Measurements from ENCODE around the gene ING3. TPM values are rescaled to one million over a fixed set of nuclear protein-coding genes. Genes with fewer than 3 reads are reported as not detected.
A peak's percentile ranks its signal among the peaks of the same experiment; 100 is the strongest.

The ING3 gene, protein sequence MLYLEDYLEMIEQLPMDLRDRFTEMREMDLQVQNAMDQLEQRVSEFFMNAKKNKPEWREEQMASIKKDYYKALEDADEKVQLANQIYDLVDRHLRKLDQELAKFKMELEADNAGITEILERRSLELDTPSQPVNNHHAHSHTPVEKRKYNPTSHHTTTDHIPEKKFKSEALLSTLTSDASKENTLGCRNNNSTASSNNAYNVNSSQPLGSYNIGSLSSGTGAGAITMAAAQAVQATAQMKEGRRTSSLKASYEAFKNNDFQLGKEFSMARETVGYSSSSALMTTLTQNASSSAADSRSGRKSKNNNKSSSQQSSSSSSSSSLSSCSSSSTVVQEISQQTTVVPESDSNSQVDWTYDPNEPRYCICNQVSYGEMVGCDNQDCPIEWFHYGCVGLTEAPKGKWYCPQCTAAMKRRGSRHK
- 10 to 100 TPM in 5 of 8 experiments, 1 to 10 TPM in 3; 9.2 to 30.6 (median 15.8) TPM for total RNA-seq

DNA sequence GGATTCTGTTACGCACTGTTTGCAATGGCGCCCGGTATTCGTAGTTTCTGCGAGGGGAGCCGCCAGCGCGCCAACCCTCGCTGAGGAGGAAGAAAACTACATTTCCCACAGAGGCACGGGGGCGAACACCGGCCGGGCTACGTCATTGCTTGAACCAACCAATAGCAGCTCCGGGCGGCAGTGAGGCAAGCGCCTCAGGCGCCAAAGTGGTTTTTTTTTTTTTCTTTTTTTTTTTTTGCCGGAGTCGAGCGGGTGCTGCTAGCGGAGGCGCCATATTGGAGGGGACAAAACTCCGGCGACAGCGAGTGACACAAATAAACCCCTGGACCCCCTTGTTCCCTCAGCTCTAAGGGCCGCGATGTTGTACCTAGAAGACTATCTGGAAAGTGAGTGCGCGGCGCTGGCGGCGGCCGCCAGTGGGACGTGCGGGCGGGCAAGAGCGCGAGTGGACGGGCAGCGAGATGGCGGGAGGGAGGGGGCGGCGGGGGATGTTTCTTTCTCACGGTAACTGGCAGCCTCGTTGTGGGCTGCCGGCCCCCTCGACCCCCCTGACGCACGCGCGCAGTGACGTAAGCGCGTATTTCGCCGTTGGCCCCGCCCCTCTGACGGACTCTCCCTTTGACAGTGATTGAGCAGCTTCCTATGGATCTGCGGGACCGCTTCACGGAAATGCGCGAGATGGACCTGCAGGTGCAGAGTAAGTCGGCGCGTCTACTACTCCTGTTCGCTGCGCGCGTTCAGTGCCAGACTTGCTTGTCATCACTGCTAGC, at the start of gene ING3:
Gene ING3, plus strand, starts transcription at position 239 of the 770 bp plus-strand sequence. Its CDS starts 120 bp downstream, at position 359.
- Histone ChIP-seq H3K4me1 (replicated peaks in 1 of 2) (peaks cover 5 to 6% of the 10 kb centered on the region in 2 donors), H3K4me3 (peak within 1 kb of the TSS; percentile 58 to 78 (median 71)), H3K27ac (peak within 1 kb of the TSS; percentile 99)
- peak; percentile 93 to 97 (median 95) for ATAC-seq (replicated peaks in 6 of 8)
- in situ Hi-C loops (cut with MboI; ENCODE audit: low pct_unique_long_range_greater_than_20kb in 2 of 9, low sequenced_read_pairs in 9 of 9, unreplicated experiment in 9 of 9): no loop called here
- 0 to 3% (median 0%) methylated on average over 2 to 22 of the region's 71 CpGs for WGBS, 10 experiments

DNA sequence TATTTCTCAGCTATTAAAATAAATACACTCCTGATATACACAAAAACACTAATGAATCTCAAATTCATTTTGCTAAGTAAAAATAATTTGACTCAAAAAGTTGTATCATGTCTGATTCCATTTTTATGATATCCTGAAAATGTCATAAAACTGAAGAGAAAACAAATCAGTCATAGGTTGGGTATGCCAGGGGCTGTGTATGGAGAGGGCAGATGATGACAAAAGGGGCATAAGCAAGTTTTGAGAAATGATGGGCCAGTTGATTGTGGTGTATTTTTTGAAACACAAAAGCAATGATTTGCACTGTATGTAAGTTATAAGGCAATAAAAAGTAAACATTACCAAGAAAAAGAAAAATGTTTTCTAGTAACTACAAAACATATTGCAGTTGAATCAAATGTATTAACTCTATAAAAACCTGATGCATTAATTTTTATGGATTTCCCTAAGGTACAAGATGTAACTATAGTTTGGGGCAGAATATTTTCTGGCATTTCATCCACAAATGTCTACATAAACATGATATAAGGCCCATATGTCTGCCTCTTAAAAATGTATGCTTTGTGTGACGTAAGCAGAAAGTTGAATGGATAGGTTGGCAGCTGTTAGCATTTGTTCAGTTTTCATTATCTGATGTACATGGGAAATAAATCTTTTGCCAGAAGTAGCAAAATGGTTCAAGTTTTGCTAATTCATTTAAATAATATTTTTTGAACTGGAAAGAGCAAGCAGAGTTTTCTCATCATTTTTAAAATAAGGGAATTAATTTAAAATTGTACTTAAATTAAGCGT, 35.1 kb upstream of the ING3 start:
- no peak for ATAC-seq (replicated peaks in 6 of 8)
- 23 to 100% (median 90%) methylated on average over 1 to 2 of the region's 2 CpGs for WGBS, 10 experiments
- Histone ChIP-seq H3K4me3 (no peak overlapping the region), H3K27ac (no peak overlapping the region), H3K4me1 (replicated peaks in 1 of 2) (no peaks in the 10 kb centered on the region)
- in situ Hi-C loops (cut with MboI; ENCODE audit: low pct_unique_long_range_greater_than_20kb in 2 of 9, low sequenced_read_pairs in 9 of 9, unreplicated experiment in 9 of 9): no loop called here

DNA sequence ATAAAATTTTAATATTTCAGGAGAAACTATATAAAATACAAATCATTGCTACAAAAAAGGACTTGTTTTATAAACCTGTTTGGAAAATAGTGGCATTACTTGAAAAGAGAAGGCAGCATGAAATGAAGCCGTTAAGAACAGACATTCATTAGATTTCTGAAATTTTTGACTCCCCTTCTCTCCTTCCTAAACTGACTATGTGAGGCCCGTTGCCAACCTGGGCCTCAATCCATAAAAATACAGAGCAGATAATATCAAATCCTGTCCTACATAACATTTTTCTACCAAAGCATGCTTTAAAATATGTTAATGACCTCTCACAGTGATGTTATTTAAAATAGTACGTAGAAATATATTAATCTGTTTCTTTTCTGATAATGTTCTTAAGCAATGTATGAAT, 34.5 kb upstream of the ING3 start:
- H3K4me1 ChIP-seq (replicated peaks in 1 of 2): no peaks in the 10 kb centered on the region
- WGBS, 10 experiments: 29 to 97% (median 63%) methylated on average over 2 to 3 of the region's 3 CpGs; no CpG with 5 or more reads in 2 of the 10 experiments
- in situ Hi-C loops (cut with MboI; ENCODE audit: low pct_unique_long_range_greater_than_20kb in 2 of 9, low sequenced_read_pairs in 9 of 9, unreplicated experiment in 9 of 9): no loop called here
- ATAC-seq (replicated peaks in 6 of 8): no peak
- no peak overlapping the region for H3K27ac ChIP-seq
- H3K4me3 ChIP-seq: no peak overlapping the region

DNA sequence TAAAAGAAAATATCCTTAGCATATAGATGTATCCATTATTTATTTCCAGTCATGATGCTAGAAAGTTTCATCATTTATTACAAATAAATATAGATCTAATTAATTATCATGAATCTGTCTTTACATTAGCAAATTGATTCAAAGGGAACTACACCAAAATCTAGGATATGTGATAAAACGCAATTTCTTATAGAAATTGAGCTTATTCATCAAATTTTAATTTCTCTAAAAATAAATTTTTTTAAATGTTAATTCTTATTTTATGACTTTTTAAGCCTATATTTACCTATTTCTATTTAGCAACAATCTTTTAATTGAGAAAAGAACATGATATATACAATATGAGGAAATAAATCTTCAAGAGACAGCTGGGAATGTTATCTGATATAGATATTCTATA, 34.0 kb upstream of the ING3 start:
- no peak for ATAC-seq (replicated peaks in 6 of 8)
- in situ Hi-C loops (cut with MboI; ENCODE audit: low pct_unique_long_range_greater_than_20kb in 2 of 9, low sequenced_read_pairs in 9 of 9, unreplicated experiment in 9 of 9): no loop called here
- WGBS, 10 experiments: 6 to 100% (median 82%) methylated on average over 1 of the region's 1 CpG
- H3K4me1 ChIP-seq (replicated peaks in 1 of 2): no peaks in the 10 kb centered on the region
- H3K4me3 ChIP-seq: no peak overlapping the region
- H3K27ac ChIP-seq: no peak overlapping the region

DNA sequence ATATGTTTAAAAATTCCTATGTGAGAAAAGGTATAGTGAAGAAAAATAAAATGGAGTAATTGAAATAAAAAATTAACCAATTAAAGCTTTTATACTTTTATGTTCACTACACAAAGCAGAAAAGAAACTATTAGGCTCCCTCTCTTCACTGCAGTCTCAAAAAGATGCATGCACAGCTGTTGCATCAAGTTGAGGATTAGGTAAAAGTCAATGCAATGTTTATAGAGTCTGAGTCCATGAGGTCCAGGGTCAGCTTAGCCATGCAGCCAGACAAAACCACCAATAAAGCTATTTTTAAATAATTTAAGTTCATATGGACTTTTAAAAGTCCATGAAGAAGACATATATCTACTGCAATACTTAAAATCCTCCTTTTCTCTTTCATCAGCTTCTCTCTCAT, 31.1 kb upstream of the ING3 start:
- in situ Hi-C loops (cut with MboI; ENCODE audit: low pct_unique_long_range_greater_than_20kb in 2 of 9, low sequenced_read_pairs in 9 of 9, unreplicated experiment in 9 of 9): no loop called here
- H3K4me3 ChIP-seq: no peak overlapping the region
- no peak for ATAC-seq (replicated peaks in 6 of 8)
- no peaks in the 10 kb centered on the region for H3K4me1 ChIP-seq (replicated peaks in 1 of 2)
- no peak overlapping the region for H3K27ac ChIP-seq

DNA sequence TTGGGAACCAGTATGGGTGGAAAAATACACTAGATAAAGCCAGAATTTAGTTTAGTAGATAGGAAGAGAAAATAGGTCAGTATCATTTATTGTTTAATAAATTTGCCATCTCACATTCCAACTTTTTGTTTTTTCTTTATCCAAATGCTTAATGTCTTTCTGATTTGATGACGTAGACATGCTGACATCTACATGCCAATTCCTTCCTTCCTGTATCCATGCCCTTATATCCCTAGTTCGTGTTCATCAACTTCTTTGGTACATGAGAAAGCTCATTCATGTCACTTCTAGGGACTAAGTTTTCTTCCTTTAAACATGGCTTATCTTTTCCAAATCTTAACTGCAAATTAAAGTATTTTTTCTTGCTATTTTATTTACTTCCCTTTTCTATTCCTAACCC, 30.5 kb upstream of the ING3 start:
- ATAC-seq (replicated peaks in 6 of 8): no peak
- in situ Hi-C loops (cut with MboI; ENCODE audit: low pct_unique_long_range_greater_than_20kb in 2 of 9, low sequenced_read_pairs in 9 of 9, unreplicated experiment in 9 of 9): no loop called here
- 7 to 88% (median 70%) methylated on average over 1 to 2 of the region's 2 CpGs; no CpG with 5 or more reads in 1 of the 10 experiments for WGBS, 10 experiments

DNA sequence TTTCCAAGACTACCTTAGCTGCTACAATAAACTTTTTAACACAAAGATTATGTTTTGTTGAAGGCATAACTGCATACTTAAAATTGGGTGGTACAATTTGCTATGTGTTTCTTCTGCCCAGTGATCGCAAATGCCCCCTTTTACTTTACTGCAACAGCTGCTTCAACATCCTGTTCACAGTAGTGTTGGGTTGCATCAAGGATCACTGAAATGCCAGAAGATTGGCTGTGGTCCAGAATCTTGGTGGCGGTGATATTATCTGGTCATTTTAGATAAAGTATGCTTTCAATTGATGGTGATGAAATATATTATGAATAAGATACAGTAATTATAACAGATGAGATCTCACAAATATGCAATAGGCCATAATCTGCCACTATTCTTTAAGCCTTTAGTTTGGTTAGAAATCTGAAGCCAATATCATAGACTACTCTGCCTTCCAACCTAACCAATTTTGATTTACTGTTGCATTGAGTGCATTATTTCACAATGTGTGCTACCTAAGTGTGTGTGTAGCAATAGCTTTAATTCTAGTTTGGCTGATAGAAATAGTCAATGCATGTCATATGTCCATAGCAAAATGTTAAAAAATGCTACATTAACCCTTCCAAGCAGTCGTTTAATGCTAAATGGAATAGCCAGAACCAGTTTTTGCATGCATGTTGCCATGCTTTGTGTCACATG, 29.8 kb upstream of the ING3 start:
- no peak overlapping the region for H3K4me3 ChIP-seq
- H3K4me1 ChIP-seq (replicated peaks in 1 of 2): no peaks in the 10 kb centered on the region
- no peak for ATAC-seq (replicated peaks in 6 of 8)
- H3K27ac ChIP-seq: no peak overlapping the region
- WGBS, 10 experiments: 0 to 100% (median 90%) methylated on average over 1 to 3 of the region's 3 CpGs; no CpG with 5 or more reads in 1 of the 10 experiments
- in situ Hi-C loops (cut with MboI; ENCODE audit: low pct_unique_long_range_greater_than_20kb in 2 of 9, low sequenced_read_pairs in 9 of 9, unreplicated experiment in 9 of 9): no loop called here

More for the DNA sequence above, 30.5 kb upstream of the ING3 start:
- Histone ChIP-seq H3K27ac (no peak overlapping the region), H3K4me1 (replicated peaks in 1 of 2) (no peaks in the 10 kb centered on the region), H3K4me3 (no peak overlapping the region)

DNA sequence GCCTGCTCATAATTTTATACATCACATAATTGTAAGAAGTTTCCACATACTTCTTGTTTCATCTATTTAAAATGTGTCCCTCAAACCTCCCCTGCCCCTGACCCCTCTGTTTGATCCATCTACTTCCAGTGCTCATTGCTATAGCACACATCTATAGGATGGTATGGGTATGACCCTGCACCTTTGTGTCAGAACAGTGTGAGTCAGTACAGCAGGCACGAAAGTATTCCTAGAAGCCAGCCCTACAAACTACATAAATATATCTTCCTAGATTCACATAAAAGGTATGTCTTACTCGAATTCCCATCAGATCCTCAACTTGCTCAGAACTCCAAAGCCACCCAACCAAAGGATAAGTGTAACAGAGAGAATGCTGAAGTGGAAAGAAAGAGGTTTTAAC, 25.7 kb upstream of the ING3 start:
- in situ Hi-C loops (cut with MboI; ENCODE audit: low pct_unique_long_range_greater_than_20kb in 2 of 9, low sequenced_read_pairs in 9 of 9, unreplicated experiment in 9 of 9): loop anchor here in 2 of 9 experiments (25.0 kb wide), 1 partner anchor 113 kb away; no protein-coding TSS in a partner anchor
- H3K27ac ChIP-seq: no peak overlapping the region
- 14 to 83% (median 58%) methylated on average over 1 to 2 of the region's 2 CpGs; no CpG with 5 or more reads in 4 of the 10 experiments for WGBS, 10 experiments
- no peaks in the 10 kb centered on the region for H3K4me1 ChIP-seq (replicated peaks in 1 of 2)
- no peak for ATAC-seq (replicated peaks in 6 of 8)
- no peak overlapping the region for H3K4me3 ChIP-seq

DNA sequence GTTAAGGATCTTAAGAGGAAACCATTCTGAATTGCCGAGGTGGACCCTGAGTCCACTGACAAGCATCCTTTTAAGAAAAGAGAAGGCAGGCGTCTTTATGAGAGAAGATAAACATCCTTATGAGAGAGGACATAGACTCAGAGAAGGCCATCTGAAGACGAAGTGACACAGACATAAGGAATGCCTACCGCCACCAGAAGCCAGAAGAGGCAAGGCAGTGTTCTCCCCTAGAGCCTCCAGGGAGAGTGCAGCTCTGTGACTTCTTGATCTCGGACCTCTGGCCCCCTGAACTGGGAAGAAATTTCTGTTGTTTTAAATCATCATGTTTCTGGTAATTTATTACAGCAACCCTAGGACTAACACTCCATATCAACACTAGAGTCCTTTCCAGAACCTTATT, 25.2 kb upstream of the ING3 start:
- Histone ChIP-seq H3K4me1 (replicated peaks in 1 of 2) (no peaks in the 10 kb centered on the region), H3K27ac (no peak overlapping the region), H3K4me3 (no peak overlapping the region)
- ATAC-seq (replicated peaks in 6 of 8): no peak
- in situ Hi-C loops (cut with MboI; ENCODE audit: low pct_unique_long_range_greater_than_20kb in 2 of 9, low sequenced_read_pairs in 9 of 9, unreplicated experiment in 9 of 9): loop anchor here in 2 of 9 experiments (25.0 kb wide), 1 partner anchor 113 kb away; no protein-coding TSS in a partner anchor
- 43 to 100% (median 80%) methylated on average over 1 to 4 of the region's 5 CpGs; no CpG with 5 or more reads in 3 of the 10 experiments for WGBS, 10 experiments

DNA sequence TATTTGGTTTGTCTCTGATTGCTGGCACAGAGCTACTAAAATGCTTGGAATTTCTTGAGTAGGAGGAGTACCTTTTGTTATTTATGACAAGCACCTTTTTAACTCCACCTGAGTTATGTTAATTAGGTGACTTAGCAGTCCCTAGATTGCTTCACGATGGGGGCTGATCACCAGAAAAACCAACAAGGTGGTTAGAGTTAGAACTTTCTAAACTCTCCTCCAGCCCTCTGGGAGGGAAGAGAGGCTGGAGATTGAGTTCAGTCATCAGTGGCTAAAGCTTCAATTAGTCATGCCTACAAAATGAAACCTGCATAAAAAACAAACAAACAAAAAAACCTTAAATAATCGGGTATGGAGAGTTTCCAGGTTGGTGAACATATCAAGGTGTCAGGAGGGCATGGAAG, 23.6 kb upstream of the ING3 start:
- Histone ChIP-seq H3K4me1 (replicated peaks in 1 of 2) (no peaks in the 10 kb centered on the region), H3K27ac (no peak overlapping the region), H3K4me3 (no peak overlapping the region)
- in situ Hi-C loops (cut with MboI; ENCODE audit: low pct_unique_long_range_greater_than_20kb in 2 of 9, low sequenced_read_pairs in 9 of 9, unreplicated experiment in 9 of 9): loop anchor here in 2 of 9 experiments (25.0 kb wide), 1 partner anchor 115 kb away; no protein-coding TSS in a partner anchor
- no peak for ATAC-seq (replicated peaks in 6 of 8)
- WGBS, 10 experiments: 0 to 100% (median 57%) methylated on average over 1 to 2 of the region's 2 CpGs; no CpG with 5 or more reads in 1 of the 10 experiments

DNA sequence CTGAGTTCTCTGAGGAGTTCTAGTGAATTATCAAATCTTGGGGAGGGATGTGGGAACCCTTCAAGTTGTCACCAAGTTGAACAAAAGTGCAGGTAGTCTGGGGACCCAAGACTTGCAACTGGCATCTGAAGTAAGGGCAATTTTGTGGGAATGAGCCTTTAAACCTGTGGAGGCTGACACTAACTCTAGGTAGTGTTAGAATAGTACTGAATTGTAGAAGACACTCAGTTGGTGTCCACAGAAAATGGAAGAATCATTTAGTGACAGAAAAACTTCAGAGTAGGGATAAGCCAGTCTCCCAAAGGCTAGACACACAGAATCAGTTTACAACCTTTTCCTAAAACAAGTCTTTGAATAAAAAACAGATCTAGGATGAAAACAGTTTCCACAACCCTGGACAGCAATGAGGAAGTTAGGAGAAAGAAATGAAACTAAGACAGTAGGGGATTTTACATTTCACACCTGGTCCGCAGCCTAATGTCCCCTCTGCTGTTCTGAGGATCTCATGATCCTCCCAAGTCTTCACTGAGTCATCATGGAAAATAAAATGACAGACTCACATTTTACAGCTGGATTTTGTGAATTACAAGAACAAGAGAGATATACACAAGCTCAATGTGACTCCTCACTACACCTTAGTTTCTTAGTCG, 23.0 kb upstream of the ING3 start:
- Histone ChIP-seq H3K4me3 (no peak overlapping the region), H3K4me1 (replicated peaks in 1 of 2) (no peaks in the 10 kb centered on the region), H3K27ac (no peak overlapping the region)
- 55 to 100% (median 92%) methylated on average over 1 to 2 of the region's 2 CpGs; no CpG with 5 or more reads in 1 of the 10 experiments for WGBS, 10 experiments
- ATAC-seq (replicated peaks in 6 of 8): no peak
- in situ Hi-C loops (cut with MboI; ENCODE audit: low pct_unique_long_range_greater_than_20kb in 2 of 9, low sequenced_read_pairs in 9 of 9, unreplicated experiment in 9 of 9): loop anchor here in 2 of 9 experiments (25.0 kb wide), 1 partner anchor 115 kb away; no protein-coding TSS in a partner anchor

DNA sequence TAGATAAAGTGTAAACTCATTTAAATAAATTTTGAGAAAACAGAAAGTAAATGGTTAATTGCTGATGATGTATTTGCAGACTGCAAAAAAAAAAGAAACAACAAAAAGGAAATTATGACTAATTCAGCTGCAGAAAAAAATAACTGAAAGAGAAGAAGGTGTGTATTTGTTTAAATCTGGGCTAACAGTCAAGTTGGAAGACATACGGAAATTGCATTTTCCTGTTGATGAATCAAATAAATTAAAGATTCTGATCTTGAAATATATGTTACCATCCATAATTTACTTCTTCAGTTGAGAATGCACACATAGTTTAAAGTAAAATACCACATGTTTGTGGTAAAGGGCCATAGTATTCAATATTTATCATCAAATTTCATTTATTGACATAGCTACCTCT, 19.3 kb upstream of the ING3 start:
- WGBS, 10 experiments: 25 to 100% (median 83%) methylated on average over 1 of the region's 1 CpG; no CpG with 5 or more reads in 1 of the 10 experiments
- in situ Hi-C loops (cut with MboI; ENCODE audit: low pct_unique_long_range_greater_than_20kb in 2 of 9, low sequenced_read_pairs in 9 of 9, unreplicated experiment in 9 of 9): loop anchor here in 3 of 9 experiments (10.0 to 25.0 kb wide), 2 partner anchors 119 to 126 kb away; no protein-coding TSS in a partner anchor
- ATAC-seq (replicated peaks in 6 of 8): no peak
- Histone ChIP-seq H3K27ac (no peak overlapping the region), H3K4me1 (replicated peaks in 1 of 2) (no peaks in the 10 kb centered on the region), H3K4me3 (no peak overlapping the region)

All from motor neuron (in vitro differentiated cells).